Measurements from ENCODE around the gene TOM1. TPM values are rescaled to one million over a fixed set of nuclear protein-coding genes. Genes with fewer than 3 reads are reported as not detected.

TOM1 gene
- total RNA-seq, 1 donor, result 118 TPM

DNA sequence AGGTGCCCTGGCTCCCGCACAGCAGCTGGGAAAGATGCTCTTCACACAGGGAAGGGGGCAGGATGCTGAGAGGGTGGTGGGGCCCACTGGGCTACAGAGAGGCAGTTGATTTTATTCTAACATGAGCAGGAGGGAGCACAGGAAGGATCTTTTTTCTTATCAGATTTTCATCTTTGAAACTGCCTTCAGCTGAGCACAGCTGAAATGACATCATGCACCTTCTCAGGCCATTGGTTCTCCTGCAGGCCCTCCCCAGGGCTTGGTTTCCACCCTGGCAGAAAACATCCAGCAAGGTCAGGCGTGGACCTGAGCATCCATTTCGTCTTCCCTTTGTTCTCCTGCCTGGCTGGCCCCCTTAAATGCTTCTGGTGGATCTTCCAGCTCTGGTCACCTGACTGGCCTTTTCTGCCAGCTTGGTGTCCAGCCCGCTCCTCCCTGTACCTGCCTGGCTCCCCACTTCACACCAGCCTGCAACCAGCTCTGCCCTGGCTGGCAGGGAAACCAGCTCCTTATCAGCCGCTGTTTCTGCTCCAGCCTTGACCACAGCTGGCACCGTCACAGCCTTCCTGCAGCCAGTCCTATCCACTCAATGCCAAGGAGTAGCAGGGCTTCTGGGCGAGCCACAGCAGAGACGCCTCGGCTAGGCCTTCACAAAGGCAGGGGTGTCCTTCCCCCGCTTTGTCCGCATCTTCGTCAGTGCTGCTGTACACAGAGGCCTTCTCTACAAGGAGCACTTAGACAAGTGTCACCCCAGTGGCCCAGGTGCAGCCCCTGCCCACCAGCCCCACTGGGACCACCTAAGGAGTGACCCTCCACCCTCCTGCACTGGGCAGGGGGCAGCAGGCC lies 36.5 kb downstream of the TOM1 start:
- DNase-seq (ENCODE audit: insufficient read length, low spot score, missing footprints), result no peak
- Histone ChIP-seq H4K20me1 (ENCODE audit: insufficient read depth, low read length) (peaks cover 8% of the 10 kb centered on the region), H3K27me3 (ENCODE audit: insufficient read depth, low read length) (no peaks in the 10 kb centered on the region), H3K4me1 (ENCODE audit: insufficient read depth, low read length) (no peaks in the 10 kb centered on the region), H3K4me3 (ENCODE audit: insufficient read depth, low read length) (no peak overlapping the region), H2AFZ (ENCODE audit: low read length) (no peak overlapping the region), H3K9me3 (ENCODE audit: low read depth, low read length) (no peaks in the 10 kb centered on the region), H3K79me2 (ENCODE audit: insufficient read depth, low read length) (no peaks in the 10 kb centered on the region), H3K4me2 (ENCODE audit: insufficient read depth, low read length) (no peak overlapping the region), H3K27ac (ENCODE audit: low read depth, low read length) (no peak overlapping the region), H3K36me3 (ENCODE audit: insufficient read depth, low read length) (peaks cover 85% of the 10 kb centered on the region)
- TF ChIP-seq, protein P1, sequence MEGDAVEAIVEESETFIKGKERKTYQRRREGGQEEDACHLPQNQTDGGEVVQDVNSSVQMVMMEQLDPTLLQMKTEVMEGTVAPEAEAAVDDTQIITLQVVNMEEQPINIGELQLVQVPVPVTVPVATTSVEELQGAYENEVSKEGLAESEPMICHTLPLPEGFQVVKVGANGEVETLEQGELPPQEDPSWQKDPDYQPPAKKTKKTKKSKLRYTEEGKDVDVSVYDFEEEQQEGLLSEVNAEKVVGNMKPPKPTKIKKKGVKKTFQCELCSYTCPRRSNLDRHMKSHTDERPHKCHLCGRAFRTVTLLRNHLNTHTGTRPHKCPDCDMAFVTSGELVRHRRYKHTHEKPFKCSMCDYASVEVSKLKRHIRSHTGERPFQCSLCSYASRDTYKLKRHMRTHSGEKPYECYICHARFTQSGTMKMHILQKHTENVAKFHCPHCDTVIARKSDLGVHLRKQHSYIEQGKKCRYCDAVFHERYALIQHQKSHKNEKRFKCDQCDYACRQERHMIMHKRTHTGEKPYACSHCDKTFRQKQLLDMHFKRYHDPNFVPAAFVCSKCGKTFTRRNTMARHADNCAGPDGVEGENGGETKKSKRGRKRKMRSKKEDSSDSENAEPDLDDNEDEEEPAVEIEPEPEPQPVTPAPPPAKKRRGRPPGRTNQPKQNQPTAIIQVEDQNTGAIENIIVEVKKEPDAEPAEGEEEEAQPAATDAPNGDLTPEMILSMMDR (IDR thresholded peaks at IDR 0.05; ENCODE audit: extremely low read depth, low read depth, low read length), result no peak

DNA sequence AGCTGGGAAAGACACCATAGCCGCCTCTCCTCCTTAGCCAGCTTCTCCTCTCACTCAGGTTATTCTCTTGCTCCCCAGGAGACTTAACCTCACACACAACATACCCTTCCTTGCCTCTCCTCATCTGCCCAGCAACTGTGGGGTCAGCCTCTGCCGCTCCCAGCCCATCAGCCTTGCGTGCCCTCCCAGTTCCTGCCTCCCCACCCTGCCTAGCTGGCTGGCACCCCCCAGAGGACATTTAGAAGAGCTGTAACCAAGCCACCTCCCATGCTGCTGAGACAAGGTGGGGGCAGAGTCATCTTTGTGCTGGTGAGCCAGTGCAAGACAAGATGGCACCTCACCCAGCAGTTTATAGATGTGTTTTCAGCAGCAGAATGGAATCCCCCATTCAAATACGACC lies 38.2 kb downstream of the TOM1 start:
- Histone ChIP-seq H2AFZ (ENCODE audit: low read length) (no peak overlapping the region), H3K4me1 (ENCODE audit: insufficient read depth, low read length) (no peaks in the 10 kb centered on the region), H3K36me3 (ENCODE audit: insufficient read depth, low read length) (peaks cover 85% of the 10 kb centered on the region), H3K27me3 (ENCODE audit: insufficient read depth, low read length) (no peaks in the 10 kb centered on the region), H3K9me3 (ENCODE audit: low read depth, low read length) (no peaks in the 10 kb centered on the region), H3K4me3 (ENCODE audit: insufficient read depth, low read length) (no peak overlapping the region), H3K27ac (ENCODE audit: low read depth, low read length) (no peak overlapping the region), H3K79me2 (ENCODE audit: insufficient read depth, low read length) (no peaks in the 10 kb centered on the region), H3K4me2 (ENCODE audit: insufficient read depth, low read length) (no peak overlapping the region), H4K20me1 (ENCODE audit: insufficient read depth, low read length) (peaks cover 8% of the 10 kb centered on the region)
- peak; percentile 71 for DNase-seq (ENCODE audit: insufficient read length, low spot score, missing footprints)
- TF ChIP-seq, protein P1 (IDR thresholded peaks at IDR 0.05; ENCODE audit: extremely low read depth, low read depth, low read length), result no peak

DNA sequence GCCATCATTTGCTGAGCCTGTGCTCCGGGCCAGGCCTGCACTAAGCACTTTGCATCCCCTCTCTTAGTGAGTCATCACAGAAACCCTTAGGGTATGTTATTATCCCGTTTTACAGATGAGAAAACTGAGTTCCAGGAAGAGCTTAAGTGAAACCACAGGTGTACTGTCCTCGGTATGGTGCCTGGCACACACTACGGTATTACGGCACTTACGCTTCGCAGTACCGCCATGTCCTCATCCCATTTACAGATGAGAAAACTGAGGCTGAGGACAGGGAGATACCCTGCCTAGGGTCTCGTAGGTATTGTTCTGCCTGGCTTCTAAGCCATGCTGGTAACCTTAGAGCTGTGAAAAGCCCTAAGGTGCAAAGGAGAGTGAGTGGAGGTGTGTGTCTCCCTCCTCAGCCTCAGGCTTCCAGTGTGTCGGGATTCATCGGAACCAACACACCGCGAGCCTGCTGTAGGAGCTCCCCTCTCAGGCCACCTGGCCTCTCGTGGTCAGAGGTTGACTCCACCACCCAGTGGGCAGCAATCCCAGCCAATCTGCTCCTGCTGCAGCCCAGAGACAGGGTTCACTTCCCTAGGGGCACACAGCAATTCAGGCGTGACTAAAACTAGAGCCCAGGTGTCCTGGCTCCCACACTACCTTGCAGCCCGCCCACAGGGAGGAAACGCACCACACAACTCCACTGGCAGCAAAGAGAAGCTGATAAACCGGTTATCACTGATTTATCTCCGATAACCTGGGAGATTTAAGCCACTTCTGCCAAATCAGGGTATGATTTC lies 41.6 kb downstream of the TOM1 start:
- H3K79me2 ChIP-seq (ENCODE audit: insufficient read depth, low read length), result no peaks in the 10 kb centered on the region
- TF ChIP-seq, protein P1 (IDR thresholded peaks at IDR 0.05; ENCODE audit: extremely low read depth, low read depth, low read length), result no peak
- H3K27me3 ChIP-seq (ENCODE audit: insufficient read depth, low read length), result no peaks in the 10 kb centered on the region
- no peak overlapping the region for H3K4me3 ChIP-seq (ENCODE audit: insufficient read depth, low read length)
- H4K20me1 ChIP-seq (ENCODE audit: insufficient read depth, low read length), result peaks cover 4% of the 10 kb centered on the region
- H3K27ac ChIP-seq (ENCODE audit: low read depth, low read length), result no peak overlapping the region
- peak; percentile 50 for DNase-seq (ENCODE audit: insufficient read length, low spot score, missing footprints)
- H3K4me1 ChIP-seq (ENCODE audit: insufficient read depth, low read length), result no peaks in the 10 kb centered on the region
- no peaks in the 10 kb centered on the region for H3K9me3 ChIP-seq (ENCODE audit: low read depth, low read length)
- no peak overlapping the region for H3K4me2 ChIP-seq (ENCODE audit: insufficient read depth, low read length)
- H2AFZ ChIP-seq (ENCODE audit: low read length), result no peak overlapping the region
- H3K36me3 ChIP-seq (ENCODE audit: insufficient read depth, low read length), result peaks cover 80% of the 10 kb centered on the region

DNA sequence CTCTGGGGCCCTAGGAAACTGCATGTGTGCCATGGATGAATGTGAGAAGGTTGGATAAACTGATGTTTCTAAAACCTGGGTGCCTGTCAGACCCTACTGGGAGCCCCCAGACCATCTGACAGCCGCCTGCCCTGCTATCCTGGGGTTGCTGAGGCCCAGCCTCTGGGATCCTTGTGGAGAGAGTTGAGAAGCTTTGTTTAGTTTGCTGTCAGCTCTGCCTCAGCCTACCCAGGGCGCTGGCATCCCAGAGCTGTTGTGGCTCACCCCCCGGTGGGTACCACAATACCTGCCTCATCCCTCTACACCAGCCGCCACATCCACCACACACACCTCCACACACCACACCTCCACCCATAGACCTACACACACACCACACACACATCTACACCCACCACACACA lies 42.7 kb downstream of the TOM1 start:
- no peaks in the 10 kb centered on the region for H3K9me3 ChIP-seq (ENCODE audit: low read depth, low read length)
- no peaks in the 10 kb centered on the region for H3K79me2 ChIP-seq (ENCODE audit: insufficient read depth, low read length)
- H3K27me3 ChIP-seq (ENCODE audit: insufficient read depth, low read length), result no peaks in the 10 kb centered on the region
- no peak overlapping the region for H2AFZ ChIP-seq (ENCODE audit: low read length)
- H3K27ac ChIP-seq (ENCODE audit: low read depth, low read length), result no peak overlapping the region
- no peaks in the 10 kb centered on the region for H3K4me1 ChIP-seq (ENCODE audit: insufficient read depth, low read length)
- H3K4me2 ChIP-seq (ENCODE audit: insufficient read depth, low read length), result no peak overlapping the region
- H4K20me1 ChIP-seq (ENCODE audit: insufficient read depth, low read length), result peaks cover 4% of the 10 kb centered on the region
- H3K36me3 ChIP-seq (ENCODE audit: insufficient read depth, low read length), result peaks cover 82% of the 10 kb centered on the region
- DNase-seq (ENCODE audit: insufficient read length, low spot score, missing footprints), result peak; percentile 71
- H3K4me3 ChIP-seq (ENCODE audit: insufficient read depth, low read length), result no peak overlapping the region
- TF ChIP-seq, protein P1 (IDR thresholded peaks at IDR 0.05; ENCODE audit: extremely low read depth, low read depth, low read length), result no peak
